ENCODE data around the gene TOMM34. TPM values are rescaled to one million over a fixed set of nuclear protein-coding genes. Genes with fewer than 3 reads are reported as not detected.

Gene TOMM34
- total and polyA plus RNA-seq, 7 experiments from 2014 or later = 7.0 to 30.2 (median 8.8) TPM

- Mint-ChIP-seq H3K4me3 (no peak overlapping the region), H3K27ac (no peak overlapping the region), H3K9me3 (no peaks in the 10 kb centered on the region), H3K36me3 (peaks cover 4 to 41% (median 6%) of the 10 kb centered on the region in 5 donors), H3K4me1 (no peaks in the 10 kb centered on the region), H3K27me3 (no peaks in the 10 kb centered on the region)
- H3K36me3 ChIP-seq (ENCODE audit: control insufficient read depth in 2 of 3, insufficient read depth in 3 of 3, low read length in 3 of 3) = peaks cover 0 to 32% (median 3%) of the 10 kb centered on the region in 3 experiments
- no peaks in the 10 kb centered on the region for H3K27me3 ChIP-seq (ENCODE audit: control insufficient read depth in 2 of 2, insufficient read depth in 2 of 2, low read length in 2 of 2)
- CTCF ChIA-PET = no interaction called here
- H3K27ac ChIP-seq (ENCODE audit: low read depth, low read length) = no peak overlapping the region
- intact Hi-C loops (cut with micrococcal nuclease) = no loop called here
- H3K4me1 ChIP-seq (ENCODE audit: control insufficient read depth in 2 of 2, insufficient read depth in 2 of 2, low read length in 2 of 2) = no peaks in the 10 kb centered on the region
- H3K4me3 ChIP-seq (ENCODE audit: low read length) = no peak overlapping the region
- no peaks in the 10 kb centered on the region for H3K9me3 ChIP-seq (ENCODE audit: control insufficient read depth in 2 of 3, low read length in 3 of 3)
- POLR2A ChIA-PET = no interaction called here
- DNase-seq = no peak
- ATAC-seq = no peak
Observed at GRCh38 chr20:44921447-44921846, 38.8 kb downstream of the TOMM34 start.

- Histone ChIP-seq H3K4me1 (ENCODE audit: control insufficient read depth in 2 of 2, insufficient read depth in 2 of 2, low read length in 2 of 2) (peaks cover 0 to 7% of the 10 kb centered on the region in 2 donors), H3K36me3 (ENCODE audit: control insufficient read depth in 2 of 3, insufficient read depth in 3 of 3, low read length in 3 of 3) (peaks cover 0 to 18% (median 3%) of the 10 kb centered on the region in 3 experiments), H3K27me3 (ENCODE audit: control insufficient read depth in 2 of 2, insufficient read depth in 2 of 2, low read length in 2 of 2) (no peaks in the 10 kb centered on the region), H3K9me3 (ENCODE audit: control insufficient read depth in 2 of 3, low read length in 3 of 3) (no peaks in the 10 kb centered on the region), H3K4me3 (ENCODE audit: low read length) (no peak overlapping the region), H3K27ac (ENCODE audit: low read depth, low read length) (no peak overlapping the region)
- Mint-ChIP-seq H3K4me1 (peaks cover 3 to 17% (median 12%) of the 10 kb centered on the region in 7 donors), H3K36me3 (peaks cover 0 to 33% (median 10%) of the 10 kb centered on the region in 5 donors), H3K27ac (peak overlapping the region in 1 of 9 donors; percentile 31), H3K9me3 (no peaks in the 10 kb centered on the region), H3K4me3 (no peak overlapping the region), H3K27me3 (no peaks in the 10 kb centered on the region)
- intact Hi-C loops (cut with micrococcal nuclease) = no loop called here
- ChIA-PET CTCF (no interaction called here), POLR2A (interaction anchor here (0.6 to 0.9 kb wide), 2 partner anchors 8 to 25 kb away, joined by 3 to 5 read pairs; no protein-coding TSS in a partner anchor)
- ATAC-seq (no peak), DNase-seq (no peak)
Observed at GRCh38 chr20:44918761-44919160, 41.4 kb downstream of the TOMM34 start.

GRCh38 chr20:44918342-44918741 lies 41.9 kb downstream of the TOMM34 start:
- peaks cover 0 to 7% of the 10 kb centered on the region in 2 donors for H3K4me1 ChIP-seq (ENCODE audit: control insufficient read depth in 2 of 2, insufficient read depth in 2 of 2, low read length in 2 of 2)
- H3K4me3 ChIP-seq (ENCODE audit: low read length) = no peak overlapping the region
- CTCF ChIA-PET = no interaction called here
- Mint-ChIP-seq H3K36me3 (peaks cover 0 to 36% (median 14%) of the 10 kb centered on the region in 5 donors), H3K4me1 (peaks cover 3 to 21% (median 12%) of the 10 kb centered on the region in 7 donors), H3K27me3 (no peaks in the 10 kb centered on the region), H3K9me3 (no peaks in the 10 kb centered on the region), H3K4me3 (no peak overlapping the region), H3K27ac (no peak overlapping the region)
- H3K36me3 ChIP-seq (ENCODE audit: control insufficient read depth in 2 of 3, insufficient read depth in 3 of 3, low read length in 3 of 3) = peaks cover 0 to 15% (median 3%) of the 10 kb centered on the region in 3 experiments
- POLR2A ChIA-PET = interaction anchor here (0.9 kb wide), 1 partner anchor 7 kb away, joined by 3 read pairs; no protein-coding TSS in a partner anchor
- no peaks in the 10 kb centered on the region for H3K9me3 ChIP-seq (ENCODE audit: control insufficient read depth in 2 of 3, low read length in 3 of 3)
- no peak overlapping the region for H3K27ac ChIP-seq (ENCODE audit: low read depth, low read length)
- no peak for DNase-seq
- intact Hi-C loops (cut with micrococcal nuclease) = no loop called here
- no peak for ATAC-seq
- H3K27me3 ChIP-seq (ENCODE audit: control insufficient read depth in 2 of 2, insufficient read depth in 2 of 2, low read length in 2 of 2) = no peaks in the 10 kb centered on the region

- no peak overlapping the region for H3K27ac ChIP-seq (ENCODE audit: low read depth, low read length)
- peaks cover 0 to 10% (median 0%) of the 10 kb centered on the region in 3 experiments for H3K36me3 ChIP-seq (ENCODE audit: control insufficient read depth in 2 of 3, insufficient read depth in 3 of 3, low read length in 3 of 3)
- no peak for ATAC-seq
- intact Hi-C loops (cut with micrococcal nuclease) = no loop called here
- H3K4me1 ChIP-seq (ENCODE audit: control insufficient read depth in 2 of 2, insufficient read depth in 2 of 2, low read length in 2 of 2) = peaks cover 0 to 7% of the 10 kb centered on the region in 2 donors
- no peak overlapping the region for H3K4me3 ChIP-seq (ENCODE audit: low read length)
- ChIA-PET CTCF (no interaction called here), POLR2A (interaction anchor here (0.5 to 0.6 kb wide), 2 partner anchors 41 to 96 kb away, joined by 3 read pairs; no protein-coding TSS in a partner anchor)
- no peaks in the 10 kb centered on the region for H3K27me3 ChIP-seq (ENCODE audit: control insufficient read depth in 2 of 2, insufficient read depth in 2 of 2, low read length in 2 of 2)
- Mint-ChIP-seq H3K27ac (no peak overlapping the region), H3K9me3 (no peaks in the 10 kb centered on the region), H3K4me3 (no peak overlapping the region), H3K4me1 (peaks cover 5 to 26% (median 15%) of the 10 kb centered on the region in 7 donors), H3K27me3 (no peaks in the 10 kb centered on the region), H3K36me3 (peaks cover 0 to 31% (median 6%) of the 10 kb centered on the region in 5 donors)
- no peak for DNase-seq
- no peaks in the 10 kb centered on the region for H3K9me3 ChIP-seq (ENCODE audit: control insufficient read depth in 2 of 3, low read length in 3 of 3)
Observed at GRCh38 chr20:44917399-44917798, 42.8 kb downstream of the TOMM34 start.

- Histone ChIP-seq H3K4me1 (ENCODE audit: control insufficient read depth in 2 of 2, insufficient read depth in 2 of 2, low read length in 2 of 2) (peaks cover 0 to 7% of the 10 kb centered on the region in 2 donors), H3K36me3 (ENCODE audit: control insufficient read depth in 2 of 3, insufficient read depth in 3 of 3, low read length in 3 of 3) (peaks cover 0 to 10% (median 0%) of the 10 kb centered on the region in 3 experiments), H3K27ac (ENCODE audit: low read depth, low read length) (no peak overlapping the region), H3K4me3 (ENCODE audit: low read length) (no peak overlapping the region), H3K27me3 (ENCODE audit: control insufficient read depth in 2 of 2, insufficient read depth in 2 of 2, low read length in 2 of 2) (no peaks in the 10 kb centered on the region), H3K9me3 (ENCODE audit: control insufficient read depth in 2 of 3, low read length in 3 of 3) (no peaks in the 10 kb centered on the region)
- Mint-ChIP-seq H3K4me3 (no peak overlapping the region), H3K9me3 (no peaks in the 10 kb centered on the region), H3K27ac (peak overlapping the region in 1 of 9 donors; percentile 54), H3K4me1 (peaks cover 5 to 31% (median 19%) of the 10 kb centered on the region in 7 donors), H3K36me3 (peaks cover 0 to 30% (median 6%) of the 10 kb centered on the region in 5 donors), H3K27me3 (no peaks in the 10 kb centered on the region)
- intact Hi-C loops (cut with micrococcal nuclease) = no loop called here
- DNase-seq = no peak
- POLR2A ChIA-PET = interaction anchor here (0.6 kb wide), 1 partner anchor 42 kb away, joined by 3 read pairs; no protein-coding TSS in a partner anchor
- CTCF ChIA-PET = no interaction called here
- ATAC-seq = no peak
Observed at GRCh38 chr20:44916586-44916985, 43.6 kb downstream of the TOMM34 start.

- Mint-ChIP-seq H3K4me3 (peak overlapping the region in 1 of 10 donors; percentile 21), H3K36me3 (peaks cover 0 to 26% (median 6%) of the 10 kb centered on the region in 5 donors), H3K27me3 (no peaks in the 10 kb centered on the region), H3K4me1 (peaks cover 9 to 37% (median 28%) of the 10 kb centered on the region in 7 donors), H3K27ac (peak overlapping the region in 6 of 9 donors; percentile 25 to 81 (median 66)), H3K9me3 (no peaks in the 10 kb centered on the region)
- Histone ChIP-seq H3K9me3 (ENCODE audit: control insufficient read depth in 2 of 3, low read length in 3 of 3) (no peaks in the 10 kb centered on the region), H3K36me3 (ENCODE audit: control insufficient read depth in 2 of 3, insufficient read depth in 3 of 3, low read length in 3 of 3) (peaks cover 0 to 10% (median 0%) of the 10 kb centered on the region in 3 experiments), H3K27ac (ENCODE audit: low read depth, low read length) (no peak overlapping the region), H3K4me3 (ENCODE audit: low read length) (no peak overlapping the region), H3K4me1 (ENCODE audit: control insufficient read depth in 2 of 2, insufficient read depth in 2 of 2, low read length in 2 of 2) (peaks cover 0 to 10% of the 10 kb centered on the region in 2 donors), H3K27me3 (ENCODE audit: control insufficient read depth in 2 of 2, insufficient read depth in 2 of 2, low read length in 2 of 2) (no peaks in the 10 kb centered on the region)
- no peak for DNase-seq
- no peak for ATAC-seq
- intact Hi-C loops (cut with micrococcal nuclease) = loop anchor here (5.0 kb wide), 2 partner anchors 97 to 182 kb away; no protein-coding TSS in a partner anchor
- CTCF ChIA-PET = no interaction called here
- POLR2A ChIA-PET = interaction anchor here (0.7 kb wide), 1 partner anchor 71 kb away, joined by 3 read pairs; no protein-coding TSS in a partner anchor
Observed at GRCh38 chr20:44914924-44915323, 45.3 kb downstream of the TOMM34 start.
